Aorta (tissue), 5 donors: Measurements from ENCODE around the gene ACIN1. TPM values are rescaled to one million over a fixed set of nuclear protein-coding genes. Genes with fewer than 3 reads are reported as not detected.

Experiments used
- ATAC-seq: fragments of 200-7000 bp; cut with Tn5 transposase; one replicate; pipeline ENCODE4 v1.9.1; 2022; ENCODE audit warnings: moderate library complexity; ENCODE audit not compliant: low FRiP score
- DNase-seq, 2 donors: peaks; one replicate each; pipeline ENCODE4 v3.0.0-alpha.2; 2020
- H3K27ac ChIP-seq, 2 donors: one replicate each; pipeline ENCODE4 v1.5.1; 2013; ENCODE audit warnings: low read length in 2 of 2, mild to moderate bottlenecking in 2 of 2, moderate library complexity in 2 of 2, control low read depth in 1 of 2, inconsistent platforms in 1 of 2, low read depth in 1 of 2
- H3K27me3 ChIP-seq, 2 donors: one replicate each; pipeline ENCODE4 v1.6.1; 2013; ENCODE audit warnings: control low read depth in 1 of 2, low read length in 1 of 2, mild to moderate bottlenecking in 1 of 2, moderate library complexity in 1 of 2; ENCODE audit not compliant: insufficient read depth in 2 of 2, control insufficient read depth in 1 of 2
- H3K36me3 ChIP-seq, 2 donors: one replicate each; pipeline ENCODE4 v1.6.1; 2013; ENCODE audit warnings: control low read depth in 1 of 2, low read length in 1 of 2, mild to moderate bottlenecking in 1 of 2; ENCODE audit not compliant: insufficient read depth in 2 of 2, control insufficient read depth in 1 of 2
- H3K4me1 ChIP-seq, 2 donors: one replicate each; pipeline ENCODE4 v1.6.1; 2013; ENCODE audit warnings: low read length in 2 of 2, control low read depth in 1 of 2, mild to moderate bottlenecking in 1 of 2, moderate library complexity in 1 of 2; ENCODE audit not compliant: insufficient read depth in 2 of 2, control insufficient read depth in 1 of 2
- H3K4me3 ChIP-seq, 2 donors: one replicate each; pipeline ENCODE4 v1.5.1; 2013; ENCODE audit warnings: low read length in 2 of 2, control low read depth in 1 of 2, mild to moderate bottlenecking in 1 of 2
- H3K9me3 ChIP-seq: one replicate; pipeline ENCODE4 v1.6.1; 2013; ENCODE audit warnings: mild to moderate bottlenecking, low read length; ENCODE audit not compliant: control insufficient read depth
- WGBS, 2 donors: extraction: QIAGEN DNeasy Blood & Tissue Kit; methylation state at CpG; one replicate each; pipeline ENCODE4 v1.1.7; 2013; 5-methylcytosine and 5-hydroxymethylcytosine counted together
- intact Hi-C, 2 donors: fragments of 100-400 bp; cut with DNase I; formaldehyde crosslinking; loops; one replicate each; pipeline versions ENCODE4 v1.14.2 to v1.15.0; 2022
- polyA plus RNA-seq, 2 donors: library from polyadenylated mRNA; stranded (reverse); fragments of 200-250 nt; gene quantifications; one replicate each; pipeline ENCODE4 v1.2.3, GENCODE V29; 2013
- total RNA-seq, 2 donors: library from RNA; stranded (reverse); fragmentation: NEBNext Ultra II Directional; extraction: Animal tissue kit (Norgen Biotek cat#: 25700); gene quantifications; one replicate each; pipeline ENCODE4 v1.2.1, GENCODE V29; 2021
- donor health status: healthy with polysubstance abuse.
- donor health status: Bipolar disorder and iron deficiency.
- donor health status: DM: no; HTN: no; CAD: no.
- donor health status: DM: no; HTN: no; CAD: no.
- donor health status: DM: yes; HTN: yes; CAD: no.

ACIN1 gene
- total and polyA plus RNA-seq, 4 donors: 34.1 to 183 (median 140) TPM

DNA sequence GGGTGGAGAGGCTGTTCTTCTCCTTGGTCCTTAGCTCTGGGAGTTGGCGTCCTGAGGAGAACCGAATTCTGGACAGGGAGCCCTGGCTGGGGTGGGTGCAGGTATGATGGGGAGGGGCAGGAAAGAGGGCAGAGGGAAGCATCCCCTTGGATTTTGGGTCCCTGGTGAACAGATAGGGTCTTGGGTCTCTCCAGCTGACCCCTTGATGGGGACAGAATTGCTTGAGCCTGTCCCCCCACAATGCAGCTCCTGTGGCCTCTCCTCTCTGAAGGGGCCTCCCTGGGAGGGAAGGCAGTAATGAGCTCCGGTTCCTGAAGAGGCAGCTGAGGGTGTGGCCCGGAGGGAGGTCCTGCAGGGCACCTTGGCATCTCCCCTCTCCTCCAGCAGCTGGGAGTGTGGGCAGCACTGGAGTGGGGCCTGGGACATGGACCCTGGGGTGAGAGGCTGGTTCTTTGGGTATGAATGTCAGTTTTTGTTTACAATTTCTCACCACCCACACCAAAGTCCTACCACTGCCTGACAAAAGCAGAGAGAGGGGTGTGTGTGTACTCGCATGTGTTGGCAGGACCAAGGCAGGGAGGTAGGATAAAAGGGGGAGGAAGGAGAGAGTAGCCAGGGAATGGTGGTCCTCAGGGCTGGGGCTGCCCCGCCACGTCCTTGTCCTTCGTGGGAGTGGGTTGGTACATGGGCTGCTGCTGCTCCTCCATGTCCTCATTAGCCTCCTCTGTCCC, 31.8 kb upstream of the ACIN1 start:
- 87 to 92% methylated on average over 8 of the region's 8 CpGs for WGBS, 2 donors
- H3K27me3 ChIP-seq: no peaks in the 10 kb centered on the region
- peak; percentile 15 for ATAC-seq
- H3K36me3 ChIP-seq: peaks cover 2 to 9% of the 10 kb centered on the region in 2 donors
- no peak overlapping the region for H3K4me3 ChIP-seq
- intact Hi-C loops: loop anchor here in 1 of 2 donors (10.0 kb wide), 1 partner anchor 168 kb away; no protein-coding TSS in a partner anchor
- no peaks in the 10 kb centered on the region for H3K4me1 ChIP-seq
- no peaks in the 10 kb centered on the region for H3K9me3 ChIP-seq
- peak in 1 of 2 donors; percentile 33 for DNase-seq
- H3K27ac ChIP-seq: no peak overlapping the region

DNA sequence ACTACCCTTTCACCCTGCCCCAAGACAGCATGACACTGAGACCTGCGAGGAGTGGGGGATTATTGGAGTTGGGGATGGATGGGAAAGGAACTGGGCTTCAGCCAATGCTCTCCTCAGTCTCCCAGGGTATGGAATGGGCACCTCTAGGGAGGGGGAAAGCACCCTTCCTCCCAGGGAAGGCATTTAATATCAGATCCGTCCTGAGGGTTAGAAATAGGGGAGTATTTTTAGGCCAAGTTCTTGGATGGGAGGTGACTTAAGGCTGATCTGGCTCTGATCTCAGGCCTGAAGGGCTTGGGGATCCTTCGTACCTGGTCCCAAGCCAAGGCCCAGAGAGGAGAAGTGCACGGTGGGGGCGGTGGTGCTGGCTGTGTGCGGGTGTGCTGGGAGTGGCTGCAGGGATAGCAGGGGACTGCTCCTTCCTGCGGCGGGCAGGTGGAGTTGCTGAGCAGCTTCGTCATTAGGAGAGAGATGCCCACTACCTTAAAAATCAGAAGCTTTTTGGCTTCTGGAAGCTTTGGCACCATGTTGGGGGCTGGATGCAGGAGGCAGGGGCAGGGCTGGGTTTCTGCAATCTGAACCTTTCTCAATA, 31.1 kb upstream of the ACIN1 start:
- intact Hi-C loops: loop anchor here (2.0 to 10.0 kb wide), 2 partner anchors 29 to 169 kb away; no protein-coding TSS in a partner anchor
- ATAC-seq (no peak), DNase-seq (peak in 1 of 2 donors; percentile 61)
- Histone ChIP-seq H3K27ac (peak overlapping the region in 1 of 2 donors; percentile 60), H3K4me1 (no peaks in the 10 kb centered on the region), H3K27me3 (no peaks in the 10 kb centered on the region), H3K9me3 (no peaks in the 10 kb centered on the region), H3K36me3 (peaks cover 2 to 9% of the 10 kb centered on the region in 2 donors), H3K4me3 (no peak overlapping the region)
- WGBS, 2 donors: 63 to 66% methylated on average over 9 of the region's 9 CpGs

DNA sequence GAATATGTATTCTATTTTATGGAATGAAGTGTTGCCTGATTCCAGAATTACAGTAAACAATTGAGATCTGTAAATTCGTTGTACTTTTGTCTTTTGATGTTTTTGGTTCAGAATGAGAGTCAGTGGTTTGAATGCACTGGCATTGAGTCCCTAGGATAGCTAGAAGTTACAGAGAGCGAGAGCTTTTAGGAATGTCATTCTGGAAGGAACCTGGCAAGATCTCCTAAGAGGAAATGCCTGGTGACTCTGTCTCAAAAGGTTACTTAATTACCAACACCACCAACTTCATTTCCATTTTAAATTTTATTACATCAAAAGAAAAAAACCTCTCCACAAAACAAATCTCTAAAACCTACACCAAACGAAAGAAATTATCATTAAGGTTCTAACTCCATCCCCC, 30.1 kb upstream of the ACIN1 start:
- 18 to 22% methylated on average over 3 of the region's 3 CpGs for WGBS, 2 donors
- Histone ChIP-seq H3K36me3 (peaks cover 2 to 9% of the 10 kb centered on the region in 2 donors), H3K4me3 (no peak overlapping the region), H3K4me1 (no peaks in the 10 kb centered on the region), H3K27ac (peak overlapping the region in 1 of 2 donors; percentile 20), H3K9me3 (no peaks in the 10 kb centered on the region), H3K27me3 (no peaks in the 10 kb centered on the region)
- ATAC-seq (no peak), DNase-seq (no peak)
- intact Hi-C loops: loop anchor here (2.0 to 10.0 kb wide), 2 partner anchors 30 to 170 kb away; no protein-coding TSS in a partner anchor

DNA sequence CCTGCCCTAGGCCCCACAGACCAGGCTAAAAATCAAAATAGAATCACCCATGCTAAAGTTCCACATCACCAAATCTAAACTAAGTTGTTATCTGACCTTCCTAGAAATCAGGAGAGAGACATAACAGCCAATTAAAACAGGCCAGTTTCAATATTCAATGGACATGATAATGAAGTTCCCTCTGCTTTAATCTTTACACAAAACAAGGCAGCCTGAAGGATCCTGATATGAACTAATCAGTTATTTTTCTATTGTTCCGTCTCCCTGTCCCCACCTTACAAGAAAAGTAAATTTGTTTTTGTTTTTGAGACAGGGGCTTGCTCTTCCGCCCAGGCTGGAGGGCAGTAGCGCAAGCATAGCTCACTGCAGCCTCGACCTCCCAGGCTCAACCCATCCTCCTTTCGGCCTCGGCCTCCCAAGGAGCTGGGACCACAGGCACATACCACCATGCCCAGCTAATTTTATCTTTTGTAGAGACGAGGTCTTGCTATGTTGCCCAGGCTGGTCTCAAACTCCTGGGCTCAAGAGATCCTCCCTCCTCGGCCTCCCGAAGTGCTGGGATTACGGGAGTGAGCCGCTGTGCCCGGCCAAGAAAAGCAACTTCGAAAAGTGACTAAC, 29.5 kb upstream of the ACIN1 start:
- DNase-seq: no peak
- intact Hi-C loops: loop anchor here (2.0 to 10.0 kb wide), 2 partner anchors 30 to 170 kb away; no protein-coding TSS in a partner anchor
- no peaks in the 10 kb centered on the region for H3K27me3 ChIP-seq
- no peak overlapping the region for H3K4me3 ChIP-seq
- no peak for ATAC-seq
- peaks cover under 1 to 9% of the 10 kb centered on the region in 2 donors for H3K36me3 ChIP-seq
- H3K27ac ChIP-seq: peak overlapping the region; percentile 7 to 20
- WGBS, 2 donors: 51 to 53% methylated on average over 13 of the region's 13 CpGs
- H3K4me1 ChIP-seq: no peaks in the 10 kb centered on the region
- no peaks in the 10 kb centered on the region for H3K9me3 ChIP-seq

DNA sequence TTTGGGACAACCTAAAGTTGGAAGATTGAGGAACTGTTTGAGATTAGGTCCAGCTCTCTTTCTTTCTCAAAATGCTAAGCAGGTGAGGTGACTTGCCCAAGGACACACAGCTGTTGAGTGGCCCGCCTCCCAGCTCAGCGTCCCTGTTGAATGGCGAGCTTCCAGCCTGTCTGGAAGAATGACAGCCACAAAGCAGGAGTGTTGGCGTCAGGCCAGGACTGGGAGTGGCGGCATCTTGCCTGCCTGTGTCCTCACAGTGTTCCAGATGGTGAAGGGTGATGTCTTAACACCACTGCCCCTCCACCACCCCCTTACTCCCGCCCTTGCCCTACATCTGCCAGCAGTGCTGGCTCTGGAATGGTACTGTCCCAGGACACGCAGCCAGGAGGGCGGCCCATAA, 28.5 kb upstream of the ACIN1 start:
- Histone ChIP-seq H3K4me3 (no peak overlapping the region), H3K36me3 (peaks cover 0 to 7% of the 10 kb centered on the region in 2 donors), H3K4me1 (no peaks in the 10 kb centered on the region), H3K27me3 (no peaks in the 10 kb centered on the region), H3K9me3 (no peaks in the 10 kb centered on the region), H3K27ac (no peak overlapping the region)
- intact Hi-C loops: loop anchor here in 1 of 2 donors (10.0 kb wide), 1 partner anchor 171 kb away; no protein-coding TSS in a partner anchor
- DNase-seq (peak; percentile 67 to 89), ATAC-seq (no peak)
- WGBS, 2 donors: 35 to 36% methylated on average over 8 of the region's 8 CpGs

DNA sequence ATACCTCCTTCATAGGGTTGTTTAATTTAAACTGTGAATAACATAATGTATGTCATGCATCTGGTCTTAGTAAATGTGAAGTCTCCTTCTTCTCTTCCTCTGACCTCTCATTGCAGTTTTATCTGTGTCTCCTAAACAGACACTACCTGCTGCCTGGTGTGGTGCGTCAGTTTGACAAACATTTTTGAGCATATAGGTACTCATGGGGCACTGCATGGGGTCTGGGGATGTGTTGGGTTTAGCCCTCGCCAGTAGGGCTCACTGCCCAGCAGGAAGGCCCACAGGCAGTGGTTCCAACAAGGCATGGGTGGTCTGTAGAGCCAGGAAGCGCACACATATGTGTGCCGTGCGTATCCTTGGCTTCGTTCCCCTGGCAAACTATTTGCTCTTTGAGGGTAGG, 27.1 kb upstream of the ACIN1 start:
- Histone ChIP-seq H3K4me3 (no peak overlapping the region), H3K27ac (no peak overlapping the region), H3K4me1 (no peaks in the 10 kb centered on the region), H3K27me3 (no peaks in the 10 kb centered on the region), H3K9me3 (no peaks in the 10 kb centered on the region), H3K36me3 (no peaks in the 10 kb centered on the region)
- no peak for DNase-seq
- WGBS, 2 donors: 90 to 92% methylated on average over 6 of the region's 6 CpGs
- intact Hi-C loops: loop anchor here in 1 of 2 donors (10.0 kb wide), 1 partner anchor 173 kb away; no protein-coding TSS in a partner anchor
- no peak for ATAC-seq

DNA sequence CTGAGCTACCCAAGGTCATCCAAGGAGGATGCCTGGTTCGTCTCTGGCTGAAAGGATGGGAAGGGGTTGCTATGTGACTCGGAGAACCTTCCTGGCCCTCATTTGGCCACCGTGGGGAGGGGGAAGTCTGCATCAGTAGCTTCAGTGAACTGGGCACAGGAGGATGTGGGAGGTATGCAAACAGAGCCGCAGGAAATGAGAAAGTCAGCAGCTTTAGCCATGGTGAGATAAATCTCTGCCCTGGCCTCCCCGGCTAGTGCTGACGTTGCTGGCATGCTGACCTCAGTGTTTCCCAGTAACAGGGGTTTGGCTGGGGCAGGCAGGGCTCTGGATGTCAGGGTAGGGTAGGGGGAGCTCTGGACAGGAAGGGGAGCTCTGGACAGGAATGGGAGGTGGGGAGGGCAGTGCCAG, 26.4 kb upstream of the ACIN1 start:
- intact Hi-C loops: loop anchor here (1.0 to 10.0 kb wide), 2 partner anchors 62 to 173 kb away; partner anchors contain the start of gene SLC7A8 (in 1 of the 2)
- peak in 1 of 2 donors; percentile 83 for DNase-seq
- H3K27ac ChIP-seq: no peak overlapping the region
- H3K9me3 ChIP-seq: no peaks in the 10 kb centered on the region
- H3K36me3 ChIP-seq: no peaks in the 10 kb centered on the region
- H3K4me1 ChIP-seq: no peaks in the 10 kb centered on the region
- no peak overlapping the region for H3K4me3 ChIP-seq
- peak; percentile 57 for ATAC-seq
- no peaks in the 10 kb centered on the region for H3K27me3 ChIP-seq
- 16 to 17% methylated on average over 6 of the region's 6 CpGs for WGBS, 2 donors

DNA sequence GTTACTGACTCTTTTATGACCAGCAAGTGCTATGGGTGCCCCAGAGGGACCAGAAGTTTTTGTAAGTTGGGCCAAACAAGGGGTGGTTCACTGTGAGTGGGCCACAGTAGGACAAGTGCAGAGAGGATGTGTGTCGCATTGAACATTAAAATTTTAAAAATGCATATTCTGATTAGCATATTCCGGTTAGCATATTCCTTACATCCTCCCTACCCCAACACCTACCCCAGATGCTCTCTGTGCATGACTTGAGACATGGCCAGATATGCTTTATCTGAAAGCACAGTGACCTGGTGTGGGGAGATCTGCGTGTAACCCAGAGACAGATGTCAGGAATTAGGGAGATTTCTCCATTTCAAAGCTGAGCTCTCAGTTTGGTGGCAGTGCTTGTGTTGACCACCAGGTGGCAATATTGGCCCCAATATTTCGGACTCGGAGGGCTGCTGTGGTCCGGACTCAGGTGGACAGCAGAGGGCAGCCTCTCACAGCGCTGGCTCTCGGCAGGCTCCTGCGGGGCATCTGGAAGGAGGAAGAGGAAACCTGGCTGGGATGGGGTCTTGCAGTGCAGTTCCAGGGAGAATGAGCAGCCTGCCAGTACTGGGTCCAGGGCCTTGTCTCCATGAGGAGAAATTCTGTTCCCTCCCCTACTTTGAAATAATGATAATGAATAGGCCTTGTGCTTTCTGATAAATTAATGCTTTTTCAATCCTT, 25.8 kb upstream of the ACIN1 start:
- H3K36me3 ChIP-seq: no peaks in the 10 kb centered on the region
- H3K27me3 ChIP-seq: no peaks in the 10 kb centered on the region
- peak; percentile 94 for ATAC-seq
- peak; percentile 94 to 95 for DNase-seq
- no peak overlapping the region for H3K27ac ChIP-seq
- H3K4me3 ChIP-seq: no peak overlapping the region
- no peaks in the 10 kb centered on the region for H3K4me1 ChIP-seq
- H3K9me3 ChIP-seq: no peaks in the 10 kb centered on the region
- intact Hi-C loops: loop anchor here (1.0 to 10.0 kb wide), 3 partner anchors 63 to 174 kb away; partner anchors contain the start of gene SLC7A8 (in 1 of the 2)
- WGBS, 2 donors: 19 to 21% methylated on average over 9 of the region's 9 CpGs
